Stimulated activated CD4-positive, alpha-beta T cell treated with anti-CD3 and anti-CD28 coated beads, TNF-alpha, amount 100 ng/mL, for 48 hours (primary cell): ENCODE measurements around the gene POU2AF2.
"Not testable (repeated sequence)": the region's sequence is repeated elsewhere in the genome, so short reads cannot be mapped to it uniquely, and the experiment has no call there.

Experiments used
- DNase-seq, 3 donors: peaks; one replicate each; pipeline ENCODE4 v3.0.0-alpha.2; 2020; ENCODE audit warnings: low read depth in 3 of 3

POU2AF2 gene, protein sequence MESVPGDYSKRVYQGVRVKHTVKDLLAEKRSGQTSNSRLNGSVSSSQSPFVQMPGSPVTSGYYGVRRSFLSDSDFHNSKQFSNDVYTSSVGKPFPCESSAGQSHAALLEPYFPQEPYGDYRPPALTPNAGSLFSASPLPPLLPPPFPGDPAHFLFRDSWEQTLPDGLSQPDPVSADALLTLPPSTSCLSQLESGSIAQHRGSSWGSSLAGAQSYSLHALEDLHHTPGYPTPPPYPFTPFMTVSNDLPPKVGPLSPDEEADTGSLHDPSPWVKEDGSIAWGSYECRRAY

DNA sequence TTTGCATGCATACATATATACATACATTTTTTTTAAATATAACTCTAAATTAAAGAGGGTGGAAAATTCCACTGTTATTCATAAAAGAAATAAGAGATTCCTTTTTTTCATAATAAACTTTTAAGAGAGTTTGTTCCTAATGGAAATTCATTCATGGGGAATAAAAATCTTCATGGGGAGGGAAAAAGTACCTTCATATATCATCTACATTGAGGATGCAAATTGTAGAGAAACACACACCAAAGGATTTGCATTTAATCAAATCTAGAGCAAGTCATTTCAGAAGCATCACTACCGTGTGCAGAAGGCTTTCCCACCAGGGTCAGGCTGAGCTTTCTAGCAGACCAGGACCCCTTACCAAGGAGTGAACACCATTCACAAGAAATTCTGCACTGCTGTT, at the start of gene POU2AF2:
POU2AF2 (plus strand) TSS at position 301 of the 400 bp plus-strand sequence. CDS start 129 bp downstream, outside the sequence.
- no peak for DNase-seq

DNA sequence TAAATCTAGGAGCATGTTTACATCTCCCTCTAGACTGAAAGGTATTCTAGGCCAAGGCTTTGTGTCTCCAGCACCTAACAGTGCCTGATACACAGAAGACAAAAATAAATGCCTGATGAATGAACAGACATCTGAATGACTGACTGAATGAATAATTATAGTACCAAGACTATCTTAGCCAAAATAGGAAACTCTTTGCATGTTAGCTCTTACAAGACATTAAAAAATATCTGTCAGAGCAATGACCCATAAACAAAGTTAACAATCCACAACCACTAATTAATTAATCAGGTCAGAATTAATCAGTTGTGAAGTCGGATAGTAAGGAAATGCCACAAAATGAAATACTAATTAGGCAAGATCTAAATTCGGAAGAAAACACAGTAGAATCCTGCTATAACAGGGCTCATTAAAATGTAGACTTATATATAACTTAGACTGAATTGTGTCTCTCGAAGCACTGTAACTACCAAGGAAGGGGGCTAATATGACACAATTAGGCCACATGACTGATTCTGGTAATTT, 45.5 kb upstream of the POU2AF2 start:
- no peak for DNase-seq

DNA sequence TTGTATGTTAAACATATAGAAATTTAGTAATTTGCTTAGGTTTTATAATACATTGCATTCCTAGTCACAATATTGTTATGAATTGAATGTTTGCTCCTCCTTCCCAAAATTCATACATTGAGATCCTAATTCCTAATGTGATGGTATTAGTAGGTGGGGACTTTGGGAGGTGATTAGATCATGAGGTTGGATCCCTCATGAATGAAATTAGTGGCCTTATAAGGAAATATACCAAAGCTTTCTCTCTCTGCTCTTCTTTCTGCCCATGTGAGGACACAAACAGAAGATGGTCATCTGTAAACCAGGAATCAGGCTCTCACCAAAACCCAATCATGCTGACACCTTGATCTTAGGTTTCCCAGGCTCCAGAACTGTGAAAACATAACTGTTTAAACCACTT, 41.3 kb upstream of the POU2AF2 start:
- no peak for DNase-seq

DNA sequence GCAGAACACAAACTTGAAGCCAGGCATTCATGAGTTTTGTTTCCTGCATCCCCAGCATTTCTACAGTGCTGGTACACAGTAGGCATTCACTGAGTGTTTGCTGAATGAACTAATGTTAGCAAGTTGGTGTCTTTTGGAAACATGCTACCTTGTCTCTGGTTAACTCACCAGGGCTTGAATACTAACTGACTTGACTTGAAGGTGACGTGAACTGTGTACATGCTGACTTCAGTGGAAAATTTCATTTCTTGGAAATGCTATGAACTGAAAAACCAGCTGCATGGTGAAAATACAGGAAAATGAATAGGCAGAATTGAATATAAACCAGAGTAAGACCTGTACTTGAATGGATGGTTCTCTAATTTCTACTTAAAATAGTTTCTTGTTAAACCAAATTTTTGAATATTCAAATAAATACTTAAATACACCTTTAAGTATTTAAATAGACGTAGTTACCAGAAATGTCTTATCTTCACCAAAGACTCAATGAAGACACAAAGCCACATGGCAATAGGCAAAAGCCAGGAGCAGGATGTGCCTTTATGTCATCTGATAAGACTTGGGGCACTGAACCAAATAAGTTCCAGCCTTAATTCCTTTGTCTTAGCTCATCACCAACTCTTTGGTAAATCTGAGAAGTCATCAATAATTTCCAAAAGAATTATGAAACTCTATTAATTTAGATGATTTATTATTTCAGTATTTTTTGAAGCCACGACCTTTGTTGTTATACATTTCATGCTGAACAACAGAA, 39.7 kb upstream of the POU2AF2 start:
- no peak for DNase-seq

DNA sequence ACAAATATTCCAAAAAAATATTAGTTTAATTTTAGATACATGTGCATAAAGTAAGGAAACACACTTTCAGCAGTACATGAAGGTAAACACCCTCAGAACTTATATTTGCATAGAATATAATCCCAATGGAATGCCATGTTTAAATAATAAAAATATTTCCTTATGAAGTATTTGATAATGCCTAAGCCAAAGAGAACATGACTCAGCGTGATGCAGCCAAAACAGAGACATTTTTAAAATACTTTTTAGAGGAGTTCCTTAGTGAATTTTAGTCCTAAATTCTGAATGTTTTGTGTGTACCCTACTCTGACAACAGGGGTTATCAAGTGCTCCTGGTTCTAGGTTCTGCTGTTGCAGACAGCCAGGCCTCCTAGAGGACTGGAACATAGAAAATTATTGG, 39.1 kb upstream of the POU2AF2 start:
- no peak for DNase-seq

DNA sequence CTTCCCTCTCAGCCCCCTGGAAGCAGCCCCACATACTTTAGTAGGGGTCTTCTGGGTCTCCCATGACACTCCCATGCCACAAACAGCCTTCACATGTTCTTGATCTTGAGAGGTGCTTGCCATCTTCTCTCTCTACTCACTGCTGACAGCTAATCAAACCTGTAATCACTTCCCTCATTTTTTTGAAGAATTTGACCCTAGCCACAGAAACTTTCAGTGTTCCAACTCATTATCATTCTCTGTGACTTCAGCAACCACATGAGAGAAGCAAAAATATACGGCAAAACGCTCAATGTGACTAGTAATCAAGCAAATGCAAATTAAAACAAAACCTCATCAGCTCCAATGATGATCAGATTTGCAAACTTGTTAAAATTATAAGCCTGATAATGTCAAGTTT, 38.3 kb upstream of the POU2AF2 start:
- no peak for DNase-seq

DNA sequence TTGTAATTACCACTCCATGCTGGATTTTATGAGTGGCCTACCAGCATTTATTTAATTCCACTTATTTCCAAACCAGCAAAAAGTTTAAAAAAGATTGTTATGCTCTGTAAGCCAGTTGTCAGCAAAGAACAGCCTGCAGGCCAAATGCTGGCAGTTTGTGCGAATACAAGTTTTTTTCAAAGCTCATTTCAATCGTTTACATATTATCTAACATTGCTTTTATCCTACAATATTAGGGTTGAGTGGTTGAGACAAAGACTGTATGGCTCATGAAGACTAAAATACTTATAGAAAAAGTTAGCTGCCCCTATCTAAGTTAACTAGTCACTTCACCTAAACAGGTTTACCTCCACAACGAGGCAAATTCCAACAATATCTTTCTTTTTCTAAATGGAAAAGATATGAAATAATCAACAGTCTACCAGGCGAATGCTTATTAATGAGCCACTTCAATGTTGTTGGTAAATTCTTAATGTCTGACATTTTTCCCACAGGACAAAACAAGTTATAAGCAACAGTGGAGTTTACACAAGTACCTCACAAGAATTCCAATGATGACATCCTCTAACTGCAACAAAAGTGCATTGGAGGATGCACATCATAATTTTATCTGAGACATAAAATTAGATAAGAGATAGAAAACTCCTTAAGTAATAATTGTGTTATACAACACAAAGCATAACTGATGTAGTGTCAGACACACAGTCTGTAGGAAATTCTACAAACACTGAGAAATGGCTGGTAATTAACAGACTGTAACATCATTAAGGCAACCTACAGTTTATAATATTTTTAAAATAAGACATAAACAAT, 35.8 kb upstream of the POU2AF2 start:
- no peak for DNase-seq

DNA sequence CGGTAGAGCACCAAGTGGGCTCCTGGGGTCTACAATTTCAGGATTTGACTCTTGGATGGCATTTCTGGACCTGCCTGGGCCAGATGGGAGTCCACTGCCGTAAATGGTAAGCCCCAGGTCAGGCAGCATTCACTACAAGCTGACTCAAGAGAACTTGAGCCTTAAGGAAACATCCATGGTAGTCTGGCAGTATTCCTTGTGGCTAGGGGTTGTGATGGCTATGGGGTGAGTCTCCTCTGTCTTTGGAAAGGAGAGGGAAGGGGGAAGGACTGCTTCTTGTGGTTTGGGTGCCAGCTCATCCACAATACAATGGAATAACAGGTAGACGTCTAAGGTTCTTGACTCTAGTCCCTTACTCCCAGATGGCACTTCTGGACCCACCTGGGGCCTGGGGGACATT, 32.3 kb upstream of the POU2AF2 start:
- no peak for DNase-seq

DNA sequence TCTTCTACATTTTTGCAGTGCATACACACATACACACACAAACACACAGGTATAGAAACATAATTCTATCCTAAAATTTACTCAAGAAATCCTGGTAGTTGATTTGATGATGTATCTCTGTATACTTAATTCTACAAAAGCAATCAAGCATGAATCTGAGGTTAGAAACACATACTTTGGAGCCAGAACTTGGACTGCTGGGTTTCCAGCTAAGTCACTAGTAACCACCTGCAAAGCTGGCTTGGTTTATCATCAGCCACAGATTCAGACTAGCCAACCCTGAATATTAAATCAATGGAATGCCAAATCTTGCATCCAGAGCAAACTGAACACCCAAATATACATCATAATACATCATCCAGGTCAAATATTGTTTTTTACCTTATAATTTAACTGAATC, 24.8 kb upstream of the POU2AF2 start:
- DNase-seq: no peak

DNA sequence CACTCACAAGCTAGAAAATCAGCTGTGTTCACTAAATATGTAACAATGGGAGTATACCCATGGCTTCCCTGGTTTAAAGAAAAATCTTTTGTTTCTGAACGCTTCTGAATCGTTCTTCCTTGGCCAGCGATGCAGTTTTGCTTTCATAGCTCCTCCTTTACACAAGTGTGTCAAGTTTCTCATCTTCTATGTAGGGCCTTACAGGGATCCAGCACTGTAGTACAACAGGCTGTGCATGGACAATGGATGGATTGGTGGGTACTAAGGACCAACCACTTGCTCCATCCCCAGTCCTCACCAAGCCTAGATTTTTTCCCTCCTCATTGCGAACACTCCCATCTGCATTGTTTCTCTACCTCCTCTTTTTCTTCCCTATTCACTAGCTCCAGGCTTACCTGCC, 24.3 kb upstream of the POU2AF2 start:
- no peak for DNase-seq

DNA sequence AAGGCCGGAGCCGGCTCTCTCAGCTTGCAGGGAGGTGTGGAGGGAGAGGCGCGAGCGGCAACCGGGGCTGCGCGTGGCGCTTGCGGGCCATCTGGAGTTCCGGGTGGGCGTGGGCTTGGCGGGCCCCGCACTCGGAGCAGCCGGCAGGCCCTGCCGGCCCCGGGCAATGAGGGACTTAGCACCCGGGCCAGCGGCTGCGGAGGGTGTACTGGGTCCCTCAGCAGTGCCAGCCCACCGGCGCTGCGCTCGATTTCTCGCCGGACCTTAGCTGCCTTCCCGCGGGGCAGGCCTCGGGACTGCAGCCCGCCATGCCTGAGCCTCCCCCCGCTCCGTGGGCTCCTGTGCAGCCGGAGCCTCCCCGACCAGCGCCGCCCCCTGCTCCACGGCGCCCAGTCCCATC, 23.6 kb upstream of the POU2AF2 start:
- not testable (repeated sequence) for DNase-seq

DNA sequence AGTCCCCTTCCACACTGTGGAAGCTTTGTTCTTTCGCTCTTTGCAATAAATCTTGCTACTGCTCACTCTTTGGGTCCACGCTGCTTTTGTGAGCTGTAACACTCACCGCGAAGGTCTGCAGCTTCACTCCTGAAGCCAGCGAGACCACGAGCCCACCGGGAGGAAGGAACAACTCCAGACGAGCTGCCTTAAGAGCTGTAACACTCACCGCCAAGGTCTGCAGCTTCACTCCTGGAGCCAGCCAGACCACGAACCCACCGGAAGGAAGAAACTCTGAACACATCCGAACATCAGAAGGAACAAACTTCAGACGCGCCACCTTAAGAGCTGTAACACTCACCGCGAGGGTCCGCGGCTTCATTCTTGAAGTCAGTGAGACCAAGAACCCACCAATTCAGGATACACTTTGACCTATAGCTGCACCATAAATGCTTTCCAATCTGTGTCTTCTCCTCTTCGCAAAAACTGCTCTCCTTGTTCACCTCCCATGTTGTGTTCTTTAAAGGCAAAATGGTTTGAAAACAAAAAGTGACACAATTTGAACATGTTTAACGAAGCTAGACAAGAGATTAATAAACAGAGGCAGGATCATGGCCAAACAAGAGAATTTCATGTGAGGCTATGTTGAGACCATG, 22.6 kb upstream of the POU2AF2 start:
- DNase-seq: not testable (repeated sequence)

DNA sequence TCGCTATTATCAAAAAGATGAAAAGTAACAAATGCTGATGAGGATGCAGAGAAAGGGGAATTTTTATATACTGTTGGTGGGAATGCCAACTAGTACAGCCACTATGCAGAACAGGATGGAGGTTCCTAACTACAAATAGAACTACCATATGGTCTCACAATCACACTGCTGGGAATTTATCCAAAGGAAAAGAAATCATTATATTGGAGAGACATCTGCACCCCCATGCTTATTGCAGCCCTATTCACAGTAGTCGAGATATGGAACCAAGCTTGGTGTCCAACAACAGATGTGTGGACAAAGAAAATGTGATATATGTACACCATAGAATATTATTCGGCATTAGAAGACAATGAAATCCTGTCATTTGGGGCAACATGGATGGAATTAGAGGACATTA, 19.6 kb upstream of the POU2AF2 start:
- no peak for DNase-seq

DNA sequence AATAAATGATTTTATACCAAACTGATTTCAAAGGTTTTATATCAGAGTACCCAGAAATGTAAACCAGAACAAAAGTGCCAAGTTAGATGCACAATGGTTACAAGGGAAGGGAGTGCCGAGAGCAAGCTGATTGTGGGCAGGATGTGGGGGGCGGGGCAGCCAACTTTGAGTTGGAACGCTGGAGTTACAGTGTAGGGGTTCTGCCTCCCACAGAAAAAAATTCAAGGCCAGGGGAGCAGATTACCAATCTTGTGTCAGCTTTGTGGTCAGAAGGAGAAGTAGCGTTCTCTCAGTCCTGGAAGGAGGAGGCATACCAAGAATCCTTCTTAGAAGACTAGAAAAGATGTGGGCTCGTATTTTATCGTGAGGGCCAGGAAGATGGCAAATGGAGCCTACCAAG, 15.9 kb upstream of the POU2AF2 start:
- DNase-seq: no peak

DNA sequence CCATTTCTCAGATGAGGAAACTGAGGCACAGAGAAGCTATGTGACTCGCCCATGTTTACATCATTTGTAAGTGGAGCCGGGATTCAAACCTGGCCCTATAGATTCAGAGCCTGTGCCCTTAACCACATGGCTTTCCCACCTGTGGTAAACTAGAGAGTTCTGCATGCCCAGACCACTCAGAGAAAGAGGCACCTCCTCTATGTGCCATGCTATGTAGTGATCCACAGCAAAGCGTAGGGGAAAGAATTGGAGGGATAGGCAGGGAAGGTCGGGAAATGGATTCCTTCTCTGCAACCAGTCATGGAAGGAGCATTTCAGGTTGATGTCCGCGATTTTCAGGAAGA, 15.4 kb upstream of the POU2AF2 start:
- no peak for DNase-seq

DNA sequence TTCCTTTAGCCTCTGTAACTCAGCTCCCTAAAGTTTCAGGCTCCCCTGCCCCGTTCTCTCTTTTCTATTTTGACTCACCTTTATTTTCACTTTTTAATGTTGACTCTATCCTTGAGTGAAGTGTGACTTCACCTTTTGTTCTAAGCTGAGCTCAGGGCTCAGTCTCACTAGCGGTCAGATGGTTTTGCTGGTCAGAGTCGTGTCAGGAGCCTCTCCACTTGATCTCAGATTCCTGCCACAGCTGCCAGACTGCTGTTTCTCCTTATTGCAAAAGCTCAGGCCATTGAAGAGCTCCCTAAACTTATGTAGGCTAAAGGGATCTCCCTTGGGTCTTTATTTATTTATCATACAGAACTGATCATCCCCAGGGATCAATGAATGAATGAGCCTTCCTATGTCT, 13.7 kb upstream of the POU2AF2 start:
- DNase-seq: no peak

DNA sequence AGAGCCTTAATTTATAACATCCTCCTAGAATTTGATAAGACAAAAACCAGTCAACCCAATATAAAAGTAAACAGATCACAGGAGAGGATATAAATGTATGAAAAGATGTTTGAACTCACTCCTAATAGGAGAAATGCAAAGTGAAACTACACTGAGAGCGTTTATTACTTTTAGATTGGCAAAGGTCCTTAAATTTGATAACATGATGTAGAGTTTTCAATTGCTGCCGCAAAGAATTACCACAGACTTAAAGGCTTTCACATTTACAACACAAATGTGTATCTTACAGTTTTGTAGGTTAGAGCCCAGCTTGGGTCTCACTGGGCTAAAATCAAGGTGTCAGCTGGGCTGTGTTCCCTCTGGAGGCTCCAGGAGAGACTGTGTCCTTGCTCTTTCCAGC, 9.1 kb upstream of the POU2AF2 start:
- DNase-seq: no peak

DNA sequence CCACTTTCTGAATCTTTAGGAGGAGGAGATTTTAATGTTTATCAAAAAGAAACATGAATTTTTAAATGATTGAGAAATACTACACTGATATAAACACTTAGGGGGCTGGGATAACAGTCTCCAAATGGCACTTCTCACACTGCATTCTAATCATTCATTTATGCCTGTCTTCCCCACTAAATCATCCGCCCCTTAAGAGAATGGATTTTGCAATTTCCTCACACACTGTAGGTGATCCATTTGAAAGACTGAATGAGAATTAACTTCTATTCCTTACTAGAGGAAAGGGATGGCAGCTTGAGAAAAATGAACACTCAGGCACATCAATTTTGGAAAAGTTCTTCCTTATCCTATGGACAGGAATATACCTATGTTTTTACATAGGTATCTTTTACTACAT, 7.6 kb upstream of the POU2AF2 start:
- DNase-seq: no peak

DNA sequence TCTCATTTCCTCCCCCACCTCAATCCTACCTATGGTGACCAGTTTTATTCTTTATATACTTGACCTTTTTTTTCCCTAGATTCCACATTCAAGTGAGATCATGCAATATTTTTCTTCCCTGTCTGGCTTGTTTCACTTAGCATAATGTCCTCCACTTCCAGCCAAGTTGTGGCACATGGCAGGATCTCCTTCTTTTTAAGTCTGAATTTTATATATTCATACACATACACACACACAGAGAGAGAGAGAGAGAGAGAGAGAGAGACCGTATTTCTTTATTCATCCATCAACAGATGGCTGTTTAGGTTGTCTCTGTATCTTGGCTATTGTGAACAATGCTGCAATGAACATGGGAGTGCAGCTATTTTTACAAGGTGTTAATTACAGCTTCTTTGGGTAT, 1.4 kb downstream of the POU2AF2 start:
- DNase-seq: no peak

DNA sequence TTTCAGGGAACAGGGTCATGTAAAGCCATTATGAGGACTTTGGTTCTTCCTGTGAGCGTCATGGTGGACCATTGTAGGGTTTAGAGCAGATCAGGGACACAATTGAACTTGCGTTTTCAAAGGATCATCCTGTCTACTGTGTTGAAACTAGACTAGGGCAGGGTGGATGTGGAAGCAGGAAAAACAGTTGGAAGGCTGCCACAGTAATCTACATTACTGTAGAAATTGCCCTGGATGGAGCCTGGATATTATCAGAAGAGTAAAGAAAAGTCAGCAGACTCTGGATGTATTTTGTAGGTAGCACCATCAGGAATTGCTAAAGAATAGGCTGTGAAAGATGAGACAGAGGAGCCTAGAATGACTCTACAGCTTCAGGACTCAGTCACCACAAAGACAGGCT, 5.4 kb downstream of the POU2AF2 start:
- no peak for DNase-seq

DNA sequence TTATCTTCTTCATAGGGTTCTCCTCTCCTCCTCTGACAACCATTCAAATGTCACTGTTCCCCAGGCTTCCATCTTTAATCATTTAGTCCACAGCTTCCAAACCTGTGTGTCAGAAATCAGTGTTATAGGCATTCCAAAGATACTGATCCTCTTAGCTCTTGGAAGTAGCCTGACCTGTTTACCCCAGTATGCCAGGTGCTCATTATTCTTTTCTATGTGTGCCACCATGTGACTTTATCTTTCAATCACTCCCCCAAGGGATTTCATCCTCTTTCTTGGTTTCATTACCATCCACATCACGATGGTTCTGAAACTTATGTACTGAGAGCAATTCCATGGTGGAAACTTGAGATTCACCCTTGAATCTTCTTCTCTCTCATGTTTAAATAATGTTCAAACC, 7.6 kb downstream of the POU2AF2 start:
- DNase-seq: no peak

DNA sequence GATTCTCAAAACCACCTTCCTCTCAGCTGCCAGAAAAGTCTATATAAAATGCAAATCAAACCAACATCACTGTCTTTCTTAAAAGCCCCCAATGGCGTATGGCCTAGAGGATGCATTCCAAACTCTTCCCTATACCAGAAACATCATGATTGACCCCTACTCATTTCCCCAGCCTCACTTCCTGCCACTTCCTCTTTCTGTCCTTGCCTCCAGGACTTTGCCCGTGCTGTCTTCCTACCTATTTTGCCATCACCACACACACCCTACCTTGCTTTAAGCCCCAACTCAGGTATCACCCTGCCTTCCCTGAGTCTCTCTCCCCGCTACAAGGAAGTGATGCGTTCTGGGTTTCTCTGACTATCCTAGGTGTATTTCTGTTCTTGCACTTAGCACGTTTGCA, 8.1 kb downstream of the POU2AF2 start:
- DNase-seq: no peak
